GM19438 (cell line): ENCODE data around the gene FBXO41.

Experiments used
- ATAC-seq: cut with Tn5 transposase; IDR thresholded peaks from one replicate; pipeline ENCODE4 v1.9.1; 2021; ENCODE audit warnings: low read depth; ENCODE audit not compliant: unreplicated experiment

Gene FBXO41

GRCh38 chr2:73217826-73218225 is 66.5 kb downstream of the FBXO41 start:
- no peak for ATAC-seq

- ATAC-seq, result no peak
Measured at GRCh38 chr2:73217160-73217559, 67.1 kb downstream of the FBXO41 start.

GRCh38 chr2:73215254-73215653 is 69.0 kb downstream of the FBXO41 start:
- ATAC-seq, result no peak

DNA sequence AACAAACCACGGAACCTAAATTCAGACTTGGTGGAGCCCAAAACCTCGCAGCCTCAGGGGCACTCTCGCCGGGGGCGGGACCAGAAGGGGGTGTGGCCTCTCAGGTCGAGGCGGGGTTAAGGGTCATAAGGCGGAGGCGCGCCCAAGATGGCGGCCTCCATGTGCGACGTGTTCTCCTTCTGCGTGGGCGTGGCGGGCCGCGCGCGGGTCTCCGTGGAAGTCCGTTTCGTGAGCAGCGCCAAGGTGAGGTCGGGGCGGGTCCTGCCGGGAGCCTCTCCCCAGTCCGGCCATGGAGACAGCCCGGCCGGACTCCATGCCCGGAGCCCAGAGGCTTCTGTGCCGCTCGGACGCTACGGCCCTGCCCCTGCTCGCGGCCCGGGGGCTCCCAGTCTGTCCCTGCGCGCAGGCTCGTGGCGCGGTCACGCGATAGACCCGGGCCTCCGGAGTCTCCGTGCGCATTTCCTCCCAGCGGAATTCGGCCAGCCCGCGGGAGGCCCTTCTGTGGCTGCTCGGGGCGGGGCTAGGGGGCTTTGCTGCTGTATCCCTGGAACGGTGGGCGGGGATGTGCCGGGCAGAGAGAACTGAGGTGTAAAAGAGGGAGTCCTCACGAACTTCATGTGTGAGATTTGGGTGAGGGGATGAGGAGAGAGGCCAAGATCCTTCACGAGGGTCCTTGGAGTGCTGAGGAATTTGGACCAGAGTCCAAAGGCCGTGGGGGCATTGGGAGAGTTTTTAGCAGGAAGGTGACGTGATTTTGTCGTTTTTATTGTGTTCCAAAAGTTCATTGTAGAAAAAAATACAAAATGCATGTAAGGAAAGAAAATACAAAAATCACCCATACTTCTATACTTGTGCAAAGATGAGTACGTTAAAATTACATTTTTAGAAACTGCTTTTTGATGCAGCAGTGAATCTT is 69.9 kb downstream of the FBXO41 start, which contains the start of gene SMYD5:
Gene SMYD5, plus strand, starts transcription at position 126 of the 916 bp plus-strand sequence. Its CDS starts 22 bp downstream, at position 148.
- ATAC-seq, result peak; percentile 91

- ATAC-seq, result peak; percentile 49
Measured at GRCh38 chr2:73212448-73213176, 71.7 kb downstream of the FBXO41 start.

DNA sequence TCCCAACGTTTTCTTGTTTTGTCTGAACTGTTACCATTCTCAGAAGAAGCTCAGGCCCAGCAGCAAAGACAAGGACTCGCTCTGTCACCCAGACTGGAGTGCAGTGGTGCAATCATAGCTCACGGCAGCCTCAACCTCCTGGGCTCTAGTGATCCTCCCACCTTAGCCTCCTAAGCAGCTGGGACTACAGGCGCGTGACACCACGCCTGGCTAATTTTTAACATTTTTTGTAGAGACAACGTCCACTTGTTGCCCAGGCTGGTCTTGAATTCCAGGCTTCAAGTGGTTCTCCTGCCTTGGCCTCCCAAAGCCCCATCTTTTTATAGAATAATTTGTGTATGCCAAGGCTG is 72.2 kb downstream of the FBXO41 start:
- no peak for ATAC-seq

GRCh38 chr2:73210696-73211095 is 73.6 kb downstream of the FBXO41 start:
- ATAC-seq, result no peak

- ATAC-seq, result no peak
Measured at GRCh38 chr2:73210019-73210418, 74.3 kb downstream of the FBXO41 start.

- no peak for ATAC-seq
Measured at GRCh38 chr2:73208258-73208657, 76.0 kb downstream of the FBXO41 start.

GRCh38 chr2:73205611-73206010 is 78.7 kb downstream of the FBXO41 start:
- no peak for ATAC-seq
